SK-N-SH treated with all-trans-retinoic acid at 6 μM for 48 hours (cell line): ENCODE results near the gene MTARC1.

Experiments
- ATAC-seq: fragments of 200-7000 bp; cut with Tn5 transposase; 3 replicates; pipeline ENCODE4 v1.9.1; 2020; ENCODE audit warnings: mild to moderate bottlenecking, moderate library complexity
- ARNTL ChIP-seq: fragments of 450-650 bp; formaldehyde crosslinking; IDR thresholded peaks from 2 replicates; pipeline ENCODE4 v1.5.0; 2020; ENCODE audit warnings: low read depth, mild to moderate bottlenecking, moderate library complexity, borderline replicate concordance
- BACH2 ChIP-seq: fragments of 250-450 bp; sonication (Bioruptor Pico); IDR thresholded peaks from 2 replicates; pipeline ENCODE4 v1.9.0; 2021; ENCODE audit warnings: mild to moderate bottlenecking, borderline replicate concordance
- CREB5 ChIP-seq: fragments of 250-450 bp; sonication (Bioruptor Pico); IDR thresholded peaks from 2 replicates; pipeline ENCODE4 v1.5.1; 2020; ENCODE audit warnings: low read depth, mild to moderate bottlenecking, moderate library complexity
- CSDC2 ChIP-seq: fragments of 250-450 bp; sonication (Bioruptor Pico); IDR thresholded peaks from 2 replicates; pipeline ENCODE4 v1.5.0; 2020; ENCODE audit warnings: mild to moderate bottlenecking, moderate library complexity
- CSRNP3 ChIP-seq: fragments of 250-450 bp; sonication (Bioruptor Pico); IDR thresholded peaks from 2 replicates; pipeline ENCODE4 v1.5.1; 2021; ENCODE audit warnings: mild to moderate bottlenecking, moderate library complexity
- ESRRG ChIP-seq: fragments of 250-450 bp; sonication (Bioruptor Pico); IDR thresholded peaks from 2 replicates; pipeline ENCODE4 v1.6.1; 2021; ENCODE audit warnings: mild to moderate bottlenecking
- GLIS3 ChIP-seq: fragments of 250-450 bp; sonication (Bioruptor Pico); IDR thresholded peaks from 2 replicates; pipeline ENCODE4 v1.5.0; 2020; ENCODE audit warnings: mild to moderate bottlenecking, moderate library complexity
- ISL1 ChIP-seq: fragments of 250-450 bp; sonication (Bioruptor Pico); IDR thresholded peaks from 2 replicates; pipeline ENCODE4 v2.1.2; 2022; ENCODE audit warnings: mild to moderate bottlenecking, moderate library complexity
- OSR1 ChIP-seq: fragments of 250-450 bp; sonication (Bioruptor Pico); IDR thresholded peaks from 2 replicates; pipeline ENCODE4 v1.8.0; 2022; ENCODE audit warnings: moderate library complexity, mild to moderate bottlenecking, inconsistent platforms
- PATZ1 ChIP-seq: fragments of 250-450 bp; sonication (Bioruptor Pico); IDR thresholded peaks from 2 replicates; pipeline ENCODE4 v1.8.0; 2020; ENCODE audit warnings: mild to moderate bottlenecking, moderate library complexity, borderline replicate concordance
- PPARA ChIP-seq: fragments of 250-450 bp; sonication (Bioruptor Pico); IDR thresholded peaks from 2 replicates; pipeline ENCODE4 v1.5.0; 2020; ENCODE audit warnings: mild to moderate bottlenecking, borderline replicate concordance
- RARB ChIP-seq: fragments of 250-450 bp; sonication (Bioruptor Pico); IDR thresholded peaks from 2 replicates; pipeline ENCODE4 v1.8.0; 2021; ENCODE audit warnings: mild to moderate bottlenecking, moderate library complexity
- SNAI2 ChIP-seq: fragments of 250-450 bp; sonication (Bioruptor Pico); IDR thresholded peaks from 2 replicates; pipeline ENCODE4 v1.5.0; 2020; ENCODE audit warnings: mild to moderate bottlenecking, moderate library complexity
- TCF4 ChIP-seq: fragments of 250-450 bp; sonication (Bioruptor Pico); IDR thresholded peaks from 2 replicates; pipeline ENCODE4 v1.8.0; 2021; ENCODE audit warnings: mild to moderate bottlenecking, moderate library complexity, borderline replicate concordance
- TOX ChIP-seq: fragments of 250-450 bp; sonication (Bioruptor Pico); IDR thresholded peaks from 2 replicates; pipeline ENCODE4 v1.8.0; 2021; ENCODE audit warnings: mild to moderate bottlenecking, moderate library complexity, borderline replicate concordance
- TSHZ2 ChIP-seq: fragments of 250-450 bp; sonication (Bioruptor Pico); IDR thresholded peaks from 2 replicates; pipeline ENCODE4 v1.5.0; 2020; ENCODE audit warnings: mild to moderate bottlenecking, moderate library complexity
- ZC3H10 ChIP-seq: fragments of 250-450 bp; sonication (Bioruptor Pico); IDR thresholded peaks from 2 replicates; pipeline ENCODE4 v1.5.1; 2021; ENCODE audit warnings: mild to moderate bottlenecking, moderate library complexity
- ZFP3 ChIP-seq: fragments of 250-450 bp; sonication (Bioruptor Pico); IDR thresholded peaks from 2 replicates; pipeline ENCODE4 v1.5.0; 2020; ENCODE audit warnings: mild to moderate bottlenecking, moderate library complexity
- ZFP30 ChIP-seq: fragments of 450-650 bp; formaldehyde crosslinking; IDR thresholded peaks from 2 replicates; pipeline ENCODE4 v1.5.0; 2022; ENCODE audit warnings: mild to moderate bottlenecking, moderate library complexity
- ZNF565 ChIP-seq: fragments of 450-650 bp; formaldehyde crosslinking; conservative IDR thresholded peaks from 2 replicates; pipeline ENCODE4 v1.5.0; 2020; ENCODE audit warnings: low read depth, mild to moderate bottlenecking, moderate library complexity
- ZNF70 ChIP-seq: fragments of 450-650 bp; formaldehyde crosslinking; IDR thresholded peaks from 2 replicates; pipeline ENCODE4 v1.5.0; 2020; ENCODE audit warnings: mild to moderate bottlenecking, moderate library complexity
- ZNF8 ChIP-seq: fragments of 450-650 bp; formaldehyde crosslinking; IDR thresholded peaks from 2 replicates; pipeline ENCODE4 v1.5.0; 2020; ENCODE audit warnings: mild to moderate bottlenecking, moderate library complexity

MTARC1 gene

GRCh38 chr1:220741825-220742224 lies 44.9 kb upstream of the MTARC1 start:
- no peak for ATAC-seq
- no peak for TF ChIP-seq BACH2 (CRISPR knock-in tag)

- no peak for ATAC-seq
- TF ChIP-seq CSDC2 (CRISPR knock-in tag) (no peak), CSRNP3 (CRISPR knock-in tag) (no peak), ZFP3 (CRISPR knock-in tag) (no peak), SNAI2 (CRISPR knock-in tag) (no peak), ZFP30 (CRISPR knock-in tag) (no peak), TOX (CRISPR knock-in tag) (no peak), ZC3H10 (CRISPR knock-in tag) (no peak), GLIS3 (CRISPR knock-in tag) (no peak), ZNF70 (CRISPR knock-in tag) (no peak), BACH2 (CRISPR knock-in tag) (no peak), RARB (CRISPR knock-in tag) (no peak), ARNTL (no peak), CREB5 (no peak), TSHZ2 (CRISPR knock-in tag) (no peak), OSR1 (CRISPR knock-in tag) (no peak), ZNF565 (CRISPR knock-in tag) (no peak), ISL1 (CRISPR knock-in tag) (no peak), PATZ1 (CRISPR knock-in tag) (no peak), ESRRG (CRISPR knock-in tag) (no peak)
Observed at GRCh38 chr1:220742520-220742919, 44.2 kb upstream of the MTARC1 start.

GRCh38 chr1:220746851-220747250 lies 39.9 kb upstream of the MTARC1 start:
- no peak for ATAC-seq
- TF ChIP-seq GLIS3 (CRISPR knock-in tag) (no peak), BACH2 (CRISPR knock-in tag) (no peak), TOX (CRISPR knock-in tag) (no peak), ZNF565 (CRISPR knock-in tag) (no peak), PATZ1 (CRISPR knock-in tag) (no peak), ESRRG (CRISPR knock-in tag) (no peak), RARB (CRISPR knock-in tag) (no peak), TSHZ2 (CRISPR knock-in tag) (no peak), CSRNP3 (CRISPR knock-in tag) (no peak), ISL1 (CRISPR knock-in tag) (no peak), CREB5 (no peak), ZNF8 (CRISPR knock-in tag) (no peak), ZC3H10 (CRISPR knock-in tag) (no peak), TCF4 (CRISPR knock-in tag) (no peak), PPARA (CRISPR knock-in tag) (no peak)
